Neuronal stem cell (in vitro differentiated cells): Measurements from ENCODE around the gene BUB1B.

ENCODE experiments used
- DNase-seq: peaks from one replicate; pipeline ENCODE4 v3.0.0-alpha.2; 2013; ENCODE audit warnings: low spot score
- H2AFZ ChIP-seq: one replicate; pipeline ENCODE4 v1.6.1; 2013; ENCODE audit warnings: mild to moderate bottlenecking, low read length, inconsistent platforms
- H2AK5ac ChIP-seq: 2 replicates; pipeline ENCODE4 v1.6.1; 2013; ENCODE audit warnings: low read depth, mild to moderate bottlenecking, inconsistent platforms, low read length, moderate library complexity, mixed read lengths
- H2BK120ac ChIP-seq: 2 replicates; pipeline ENCODE4 v1.6.1; 2013; ENCODE audit warnings: low read depth, mild to moderate bottlenecking, inconsistent platforms, low read length, moderate library complexity, mixed read lengths
- H2BK12ac ChIP-seq: one replicate; pipeline ENCODE4 v1.6.1; 2013; ENCODE audit warnings: low read length, inconsistent platforms
- H2BK15ac ChIP-seq: 2 replicates; pipeline ENCODE4 v1.6.1; 2013; ENCODE audit warnings: mild to moderate bottlenecking, low read length, inconsistent platforms, mixed read lengths
- H2BK5ac ChIP-seq: one replicate; pipeline ENCODE4 v1.6.1; 2013; ENCODE audit warnings: inconsistent platforms, mild to moderate bottlenecking, low read length, moderate library complexity
- H3K14ac ChIP-seq: one replicate; pipeline ENCODE4 v1.6.1; 2013; ENCODE audit warnings: low read length, inconsistent platforms
- H3K18ac ChIP-seq: 2 replicates; pipeline ENCODE4 v1.6.1; 2013; ENCODE audit warnings: low read length, inconsistent platforms
- H3K23ac ChIP-seq: 2 replicates; pipeline ENCODE4 v1.6.1; 2013; ENCODE audit warnings: low read depth, mild to moderate bottlenecking, mixed read lengths, low read length, inconsistent platforms; ENCODE audit not compliant: poor library complexity
- H3K27ac ChIP-seq: replicated peaks from 3 replicates; pipeline ENCODE4 v1.5.1; 2013; ENCODE audit warnings: low read length, inconsistent platforms
- H3K27me3 ChIP-seq, 3 experiments: 2 replicates each; pipeline ENCODE4 v1.6.1; 2013; ENCODE audit warnings: low read length in 3 of 3, mild to moderate bottlenecking in 2 of 3, inconsistent platforms in 1 of 3, low read depth in 1 of 3, mixed read lengths in 1 of 3, moderate library complexity in 1 of 3; ENCODE audit not compliant: control insufficient read depth in 3 of 3, insufficient read depth in 3 of 3
- H3K36me3 ChIP-seq, 2 donors: replicated peaks in 1 of 2; 2 replicates each; pipeline ENCODE4 v1.6.1; 2013; ENCODE audit warnings: low read length in 2 of 2; ENCODE audit not compliant: control insufficient read depth in 2 of 2, insufficient read depth in 2 of 2
- H3K4ac ChIP-seq: 2 replicates; pipeline ENCODE4 v1.6.1; 2013; ENCODE audit warnings: inconsistent platforms, mild to moderate bottlenecking, low read length, moderate library complexity
- H3K4me1 ChIP-seq, 2 donors: 1 replicate in 1 of 2; 2 replicates in 1 of 2; pipeline ENCODE4 v1.6.1; 2013; ENCODE audit warnings: low read length in 2 of 2, low read depth in 1 of 2; ENCODE audit not compliant: control insufficient read depth in 2 of 2, insufficient read depth in 1 of 2
- H3K4me2 ChIP-seq: one replicate; pipeline ENCODE4 v1.6.1; 2013; ENCODE audit warnings: mild to moderate bottlenecking, low read length, inconsistent platforms; ENCODE audit not compliant: insufficient read depth, poor library complexity, severe bottlenecking
- H3K4me3 ChIP-seq, 2 donors: 2 replicates each; pipeline ENCODE4 v1.5.1; 2013; ENCODE audit warnings: low read length in 2 of 2, mild to moderate bottlenecking in 2 of 2, inconsistent platforms in 1 of 2, moderate library complexity in 1 of 2
- H3K79me1 ChIP-seq: one replicate; pipeline ENCODE4 v1.6.1; 2013; ENCODE audit warnings: low read depth, mild to moderate bottlenecking, inconsistent platforms, low read length, moderate library complexity
- H3K9ac ChIP-seq: one replicate; pipeline ENCODE4 v1.6.1; 2013; ENCODE audit warnings: mild to moderate bottlenecking, low read depth, low read length, inconsistent platforms; ENCODE audit not compliant: poor library complexity
- H3K9me3 ChIP-seq, 2 donors: replicated peaks in 1 of 2; 2 replicates each; pipeline versions ENCODE3 to v1.6.1; 2013; ENCODE audit warnings: low read length in 2 of 2, mild to moderate bottlenecking in 2 of 2, inconsistent platforms in 1 of 2, low read depth in 1 of 2, mixed read lengths in 1 of 2, moderate library complexity in 1 of 2; ENCODE audit not compliant: control insufficient read depth in 2 of 2, insufficient read depth in 1 of 2
- H4K8ac ChIP-seq: one replicate; pipeline ENCODE4 v1.6.1; 2013; ENCODE audit warnings: low read depth, mild to moderate bottlenecking, inconsistent platforms, low read length, moderate library complexity
- H4K91ac ChIP-seq: one replicate; pipeline ENCODE4 v1.6.1; 2013; ENCODE audit warnings: low read length, low read depth, mild to moderate bottlenecking, inconsistent platforms; ENCODE audit not compliant: poor library complexity
- WGBS, 2 donors: extraction: QIAGEN DNeasy Blood & Tissue Kit; methylation state at CpG; one replicate each; pipeline ENCODE4 v1.1.7; 2013; ENCODE audit warnings: missing lambda C conversion rate in 2 of 2, mixed read lengths in 1 of 2; ENCODE audit not compliant: insufficient read length in 2 of 2, insufficient replicate concordance in 1 of 2; ENCODE audit errors: extremely low coverage in 2 of 2; 5-methylcytosine and 5-hydroxymethylcytosine counted together

BUB1B gene

GRCh38 chr15:40192942-40193341 lies 32.1 kb downstream of the BUB1B start:
- no peaks in the 10 kb centered on the region for H3K9me3 ChIP-seq
- H2AFZ ChIP-seq, result no peak overlapping the region
- H3K27me3 ChIP-seq, result no peaks in the 10 kb centered on the region
- no peak overlapping the region for H3K4ac ChIP-seq
- H3K18ac ChIP-seq, result no peak overlapping the region
- H3K4me3 ChIP-seq, result no peak overlapping the region
- no peak overlapping the region for H3K27ac ChIP-seq
- no peak overlapping the region for H3K9ac ChIP-seq
- H2BK12ac ChIP-seq, result no peak overlapping the region
- H4K8ac ChIP-seq, result no peak overlapping the region
- H3K4me1 ChIP-seq, result no peaks in the 10 kb centered on the region
- no peak overlapping the region for H2AK5ac ChIP-seq
- no peak for DNase-seq
- H3K36me3 ChIP-seq, result peaks cover 22 to 98% of the 10 kb centered on the region in 2 donors
- no peak overlapping the region for H4K91ac ChIP-seq
- H2BK15ac ChIP-seq, result no peak overlapping the region
- no peak overlapping the region for H2BK120ac ChIP-seq
- no peak overlapping the region for H2BK5ac ChIP-seq
- H3K23ac ChIP-seq, result no peak overlapping the region
- H3K14ac ChIP-seq, result no peak overlapping the region
- no CpG with 5 or more reads among the region's 1 CpG for WGBS, 2 donors
- H3K79me1 ChIP-seq, result peaks cover 3% of the 10 kb centered on the region
- no peak overlapping the region for H3K4me2 ChIP-seq

- Histone ChIP-seq H2BK120ac (no peak overlapping the region), H3K9me3 (no peaks in the 10 kb centered on the region), H4K91ac (no peak overlapping the region), H3K4ac (no peak overlapping the region), H3K36me3 (peaks cover 24 to 96% of the 10 kb centered on the region in 2 donors), H4K8ac (no peak overlapping the region), H2AK5ac (no peak overlapping the region), H3K27ac (no peak overlapping the region), H3K23ac (no peak overlapping the region), H2BK15ac (no peak overlapping the region), H3K79me1 (no peaks in the 10 kb centered on the region), H3K27me3 (no peaks in the 10 kb centered on the region), H3K4me2 (no peak overlapping the region), H2BK12ac (no peak overlapping the region), H3K18ac (no peak overlapping the region), H3K4me3 (no peak overlapping the region), H3K9ac (no peak overlapping the region), H3K14ac (no peak overlapping the region), H2BK5ac (no peak overlapping the region), H2AFZ (no peak overlapping the region), H3K4me1 (no peaks in the 10 kb centered on the region)
- no CpG with 5 or more reads among the region's 1 CpG for WGBS, 2 donors
- no peak for DNase-seq
Observed at GRCh38 chr15:40197434-40197833, 36.6 kb downstream of the BUB1B start.

- Histone ChIP-seq H4K91ac (no peak overlapping the region), H3K4me3 (no peak overlapping the region), H3K14ac (no peak overlapping the region), H3K4me2 (no peak overlapping the region), H3K18ac (no peak overlapping the region), H3K4ac (no peak overlapping the region), H2BK15ac (no peak overlapping the region), H3K23ac (no peak overlapping the region), H4K8ac (no peak overlapping the region), H3K4me1 (no peaks in the 10 kb centered on the region), H3K27me3 (no peaks in the 10 kb centered on the region), H3K79me1 (no peaks in the 10 kb centered on the region), H2AFZ (no peak overlapping the region), H3K9ac (no peak overlapping the region), H2BK120ac (no peak overlapping the region), H2BK12ac (no peak overlapping the region), H3K36me3 (peaks cover 21 to 96% of the 10 kb centered on the region in 2 donors), H3K9me3 (no peaks in the 10 kb centered on the region), H2BK5ac (no peak overlapping the region), H2AK5ac (no peak overlapping the region), H3K27ac (no peak overlapping the region)
- WGBS, 2 donors, result no CpG with 5 or more reads among the region's 1 CpG
- DNase-seq, result no peak
Observed at GRCh38 chr15:40198355-40199085, 37.7 kb downstream of the BUB1B start.

GRCh38 chr15:40204100-40204499 lies 43.2 kb downstream of the BUB1B start:
- H4K8ac ChIP-seq, result no peak overlapping the region
- H2AFZ ChIP-seq, result no peak overlapping the region
- no peak overlapping the region for H3K14ac ChIP-seq
- H3K27me3 ChIP-seq, result no peaks in the 10 kb centered on the region
- no peaks in the 10 kb centered on the region for H3K9me3 ChIP-seq
- no CpG with 5 or more reads among the region's 1 CpG for WGBS, 2 donors
- no peak overlapping the region for H3K4me2 ChIP-seq
- H2BK12ac ChIP-seq, result no peak overlapping the region
- no peak overlapping the region for H3K9ac ChIP-seq
- no peak overlapping the region for H3K18ac ChIP-seq
- H3K36me3 ChIP-seq, result peaks cover 23 to 97% of the 10 kb centered on the region in 2 donors
- H2AK5ac ChIP-seq, result no peak overlapping the region
- no peaks in the 10 kb centered on the region for H3K4me1 ChIP-seq
- no peak overlapping the region for H2BK15ac ChIP-seq
- H3K4me3 ChIP-seq, result no peak overlapping the region
- H2BK120ac ChIP-seq, result no peak overlapping the region
- no peak overlapping the region for H4K91ac ChIP-seq
- H2BK5ac ChIP-seq, result no peak overlapping the region
- peaks cover 2% of the 10 kb centered on the region for H3K79me1 ChIP-seq
- H3K27ac ChIP-seq, result no peak overlapping the region
- H3K4ac ChIP-seq, result no peak overlapping the region
- no peak overlapping the region for H3K23ac ChIP-seq
- DNase-seq, result no peak
